Measurements from ENCODE around the gene ZYX. TPM values are rescaled to one million over a fixed set of nuclear protein-coding genes. Genes with fewer than 3 reads are reported as not detected.

The ZYX gene
- total RNA-seq, 1 experiment from 2014 or later: 145 TPM

DNA sequence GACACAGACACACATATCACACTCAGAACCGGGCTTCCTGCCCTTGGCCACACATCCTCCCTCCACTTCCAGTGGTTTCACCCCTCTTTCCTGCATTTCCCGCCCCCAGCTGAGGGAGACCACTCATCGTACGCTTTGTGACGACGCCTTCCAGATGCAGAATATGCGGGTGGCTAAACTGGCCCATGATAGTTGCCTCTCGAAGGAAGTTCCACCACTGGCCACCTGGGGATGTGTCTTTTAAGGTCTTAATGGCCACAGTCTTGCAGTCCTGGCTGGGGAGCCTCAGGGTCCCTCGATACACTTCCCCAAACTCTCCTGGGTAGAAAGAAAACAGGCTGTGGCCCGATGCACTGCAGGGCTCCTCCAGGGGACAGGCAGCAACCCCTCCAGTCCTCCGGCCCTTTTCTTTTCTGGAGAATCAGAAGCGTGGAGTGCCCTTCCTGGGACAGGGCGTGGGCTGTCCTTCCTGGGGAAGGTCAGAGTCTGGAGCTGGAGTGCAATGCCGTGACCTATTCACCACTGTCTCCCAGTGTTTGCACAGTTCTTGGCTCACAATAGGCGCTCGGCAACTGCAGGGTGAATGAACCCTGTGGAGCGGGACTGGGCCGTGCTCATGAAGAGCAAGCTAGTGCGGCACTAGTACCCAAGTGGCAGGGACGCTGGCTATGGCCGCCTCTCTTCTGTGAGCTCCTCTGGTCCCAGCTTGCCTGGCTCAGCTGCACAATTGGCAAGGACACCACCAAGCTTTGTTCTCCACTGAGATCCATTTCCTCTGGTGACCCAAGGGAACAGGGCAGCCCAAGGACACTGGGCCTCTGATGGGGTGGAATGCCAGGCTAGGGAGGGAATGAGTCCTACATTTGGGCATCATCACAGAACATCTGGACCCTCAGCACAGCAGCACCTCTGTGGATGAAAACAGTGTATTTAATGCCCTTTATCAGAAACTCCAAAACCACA is 14.3 kb downstream of the ZYX start:
- Histone ChIP-seq H3K27ac (no peak overlapping the region), H3K27me3 (ENCODE audit: insufficient read depth, low read depth) (no peaks in the 10 kb centered on the region), H4K20me1 (ENCODE audit: insufficient read depth) (no peaks in the 10 kb centered on the region), H3F3A (ENCODE audit: insufficient read depth, low read depth) (0 out of 2 replicates have a peak, but pooled peaks cover 4% of the 10 kb centered on the region), H3K4me2 (no peak overlapping the region), H3K36me3 (ENCODE audit: low read depth) (0 out of 2 replicates have a peak, but pooled peaks cover 13% of the 10 kb centered on the region), H3K4me3 (no peak overlapping the region), H2AFZ (no peak overlapping the region), H3K79me2 (ENCODE audit: low read depth) (no peaks in the 10 kb centered on the region), H3K9me3 (ENCODE audit: insufficient read depth, low read depth) (no peaks in the 10 kb centered on the region), H3K4me1 (replicated peaks; ENCODE audit: insufficient read depth) (no peaks in the 10 kb centered on the region), H3K9me2 (ENCODE audit: insufficient read depth) (no peaks in the 10 kb centered on the region)
- DNase-seq: no peak
- no TSS peak for BruUV-seq (replicated peaks)
- intact Hi-C loops (cut with micrococcal nuclease; ENCODE audit: unreplicated experiment): no loop called here
- ChIA-PET CTCF (no interaction called here), POLR2A (ENCODE audit: unreplicated experiment) (interaction anchor here (0.6 kb wide), 1 partner anchor 99 kb away, joined by 4 read pairs; no protein-coding TSS in a partner anchor)
- no peak for TF ChIP-seq EZH2 (IDR thresholded peaks at IDR 0.05; ENCODE audit: low read depth)
- TF ChIP-seq, protein P1, sequence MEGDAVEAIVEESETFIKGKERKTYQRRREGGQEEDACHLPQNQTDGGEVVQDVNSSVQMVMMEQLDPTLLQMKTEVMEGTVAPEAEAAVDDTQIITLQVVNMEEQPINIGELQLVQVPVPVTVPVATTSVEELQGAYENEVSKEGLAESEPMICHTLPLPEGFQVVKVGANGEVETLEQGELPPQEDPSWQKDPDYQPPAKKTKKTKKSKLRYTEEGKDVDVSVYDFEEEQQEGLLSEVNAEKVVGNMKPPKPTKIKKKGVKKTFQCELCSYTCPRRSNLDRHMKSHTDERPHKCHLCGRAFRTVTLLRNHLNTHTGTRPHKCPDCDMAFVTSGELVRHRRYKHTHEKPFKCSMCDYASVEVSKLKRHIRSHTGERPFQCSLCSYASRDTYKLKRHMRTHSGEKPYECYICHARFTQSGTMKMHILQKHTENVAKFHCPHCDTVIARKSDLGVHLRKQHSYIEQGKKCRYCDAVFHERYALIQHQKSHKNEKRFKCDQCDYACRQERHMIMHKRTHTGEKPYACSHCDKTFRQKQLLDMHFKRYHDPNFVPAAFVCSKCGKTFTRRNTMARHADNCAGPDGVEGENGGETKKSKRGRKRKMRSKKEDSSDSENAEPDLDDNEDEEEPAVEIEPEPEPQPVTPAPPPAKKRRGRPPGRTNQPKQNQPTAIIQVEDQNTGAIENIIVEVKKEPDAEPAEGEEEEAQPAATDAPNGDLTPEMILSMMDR (conservative IDR thresholded peaks at IDR 0.05): 0 out of 2 replicates have a peak, but pooled peaks have one; percentile 17

DNA sequence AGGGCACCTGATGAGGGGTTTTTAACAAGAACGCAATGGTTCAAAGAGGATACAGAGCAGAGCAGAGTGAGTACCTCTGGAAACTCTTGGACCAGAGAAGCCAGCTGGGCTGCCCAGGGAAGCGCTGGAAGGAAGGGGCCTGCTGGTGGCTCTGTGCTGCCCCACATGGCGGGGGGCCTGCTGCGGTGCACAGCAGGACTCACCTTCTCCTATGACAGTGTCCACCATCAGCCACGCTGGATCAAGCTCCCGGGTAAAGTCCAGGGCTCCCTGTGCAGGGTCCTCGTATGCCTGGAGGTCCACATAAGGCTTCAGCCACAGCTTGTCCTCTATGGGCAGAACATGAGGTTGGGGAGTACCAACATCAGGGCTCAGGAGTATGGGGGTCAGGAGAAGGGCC is 15.0 kb downstream of the ZYX start:
- Histone ChIP-seq H3K4me3 (no peak overlapping the region), H3K79me2 (ENCODE audit: low read depth) (no peaks in the 10 kb centered on the region), H3K27ac (no peak overlapping the region), H3F3A (ENCODE audit: insufficient read depth, low read depth) (0 out of 2 replicates have a peak, but pooled peaks cover 4% of the 10 kb centered on the region), H2AFZ (no peak overlapping the region), H3K9me2 (ENCODE audit: insufficient read depth) (no peaks in the 10 kb centered on the region), H3K9me3 (ENCODE audit: insufficient read depth, low read depth) (no peaks in the 10 kb centered on the region), H3K36me3 (ENCODE audit: low read depth) (0 out of 2 replicates have a peak, but pooled peaks cover 9% of the 10 kb centered on the region), H3K4me2 (no peak overlapping the region), H4K20me1 (ENCODE audit: insufficient read depth) (no peaks in the 10 kb centered on the region), H3K27me3 (ENCODE audit: insufficient read depth, low read depth) (no peaks in the 10 kb centered on the region), H3K4me1 (replicated peaks; ENCODE audit: insufficient read depth) (no peaks in the 10 kb centered on the region)
- BruUV-seq (replicated peaks): no TSS peak
- CTCF ChIA-PET: no interaction called here
- no peak for DNase-seq
- intact Hi-C loops (cut with micrococcal nuclease; ENCODE audit: unreplicated experiment): no loop called here
- POLR2A ChIA-PET (ENCODE audit: unreplicated experiment): no interaction called here
- TF ChIP-seq, protein P1 (conservative IDR thresholded peaks at IDR 0.05): no peak
- TF ChIP-seq EZH2 (IDR thresholded peaks at IDR 0.05; ENCODE audit: low read depth): no peak

DNA sequence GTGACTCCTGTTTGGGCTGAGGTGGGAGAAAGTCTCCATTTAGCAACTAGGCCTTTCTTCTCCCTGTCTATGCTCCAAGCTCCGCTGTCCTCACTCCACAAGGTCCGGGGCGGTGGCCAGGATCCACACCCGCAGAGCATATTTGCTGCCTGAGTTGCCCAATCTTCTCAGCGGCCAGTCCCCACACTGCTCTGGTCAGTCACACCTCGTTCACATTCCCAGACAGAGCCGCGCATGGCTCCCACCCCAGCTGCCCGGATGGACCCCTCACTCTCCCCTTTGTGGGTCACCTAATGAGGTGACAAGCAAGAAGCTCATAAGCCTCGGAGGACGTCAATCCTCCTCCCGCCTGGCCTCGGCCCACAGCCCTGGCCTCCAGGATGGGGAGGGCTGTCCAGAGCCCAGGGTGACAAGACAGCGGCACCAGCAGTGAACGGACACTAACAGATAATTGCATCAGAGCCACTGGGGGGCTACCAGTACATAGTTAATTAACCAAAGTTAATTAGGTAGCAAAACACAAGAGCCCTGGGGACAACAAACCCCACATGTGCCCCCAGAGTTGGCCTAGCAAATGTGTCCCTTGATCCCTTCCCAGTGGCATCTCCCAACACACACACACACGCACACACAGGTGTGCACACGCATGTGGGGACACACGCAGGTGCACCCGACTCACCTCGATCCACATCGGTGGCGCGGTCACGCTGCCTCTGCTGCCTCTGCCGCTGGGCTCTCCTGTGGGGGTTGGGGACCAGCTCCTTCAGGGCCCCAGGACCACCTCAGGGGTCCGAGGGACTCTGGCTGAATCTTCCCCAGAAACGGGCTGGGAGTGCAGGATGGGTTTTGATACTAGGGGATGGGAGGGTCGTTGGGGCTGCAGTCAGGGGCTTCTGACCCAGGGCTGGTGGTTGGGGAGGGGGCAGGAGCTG is 15.7 kb downstream of the ZYX start:
- Histone ChIP-seq H3K4me2 (no peak overlapping the region), H2AFZ (no peak overlapping the region), H3K27ac (no peak overlapping the region), H3K27me3 (ENCODE audit: insufficient read depth, low read depth) (no peaks in the 10 kb centered on the region), H4K20me1 (ENCODE audit: insufficient read depth) (no peaks in the 10 kb centered on the region), H3K79me2 (ENCODE audit: low read depth) (no peaks in the 10 kb centered on the region), H3K9me3 (ENCODE audit: insufficient read depth, low read depth) (no peaks in the 10 kb centered on the region), H3K36me3 (ENCODE audit: low read depth) (0 out of 2 replicates have a peak, but pooled peaks cover 3% of the 10 kb centered on the region), H3K4me1 (replicated peaks; ENCODE audit: insufficient read depth) (no peaks in the 10 kb centered on the region), H3K4me3 (no peak overlapping the region), H3F3A (ENCODE audit: insufficient read depth, low read depth) (0 out of 2 replicates have a peak, but pooled peaks cover under 1% of the 10 kb centered on the region), H3K9me2 (ENCODE audit: insufficient read depth) (no peaks in the 10 kb centered on the region)
- ChIA-PET CTCF (no interaction called here), POLR2A (ENCODE audit: unreplicated experiment) (no interaction called here)
- intact Hi-C loops (cut with micrococcal nuclease; ENCODE audit: unreplicated experiment): no loop called here
- DNase-seq: no peak
- no TSS peak for BruUV-seq (replicated peaks)
- TF ChIP-seq EZH2 (IDR thresholded peaks at IDR 0.05; ENCODE audit: low read depth): no peak
- TF ChIP-seq, protein P1 (conservative IDR thresholded peaks at IDR 0.05): no peak
